PC-3 (cell line): Measurements from ENCODE around the gene EXOG.

ENCODE experiments used
- CTCF ChIP-seq: fragments of 300-600 bp; sonication (generic); conservative IDR thresholded peaks from 2 replicates; pipeline ENCODE4 v1.5.1; 2017; ENCODE audit warnings: antibody characterized with exemption, low read depth, mild to moderate bottlenecking, low read length
- EZH2 ChIP-seq: fragments of 300-600 bp; sonication (generic); IDR thresholded peaks from one replicate; pipeline ENCODE4 v1.6.1; 2017; ENCODE audit warnings: antibody characterized with exemption, mild to moderate bottlenecking, low read length; ENCODE audit not compliant: unreplicated experiment
- EZH2phosphoT487 ChIP-seq: fragments of 300-600 bp; sonication (generic); IDR thresholded peaks from 2 replicates; pipeline ENCODE4 v1.6.1; 2018; ENCODE audit warnings: mild to moderate bottlenecking, antibody characterized with exemption, low read length, borderline replicate concordance

- no peak for TF ChIP-seq EZH2
- TF ChIP-seq EZH2phosphoT487 = no peak
- no peak for TF ChIP-seq CTCF
Observed at GRCh38 chr3:38465588-38466154, 30.5 kb upstream of the EXOG start.
